ENCODE data around the gene ABCA4. TPM values are rescaled to one million over a fixed set of nuclear protein-coding genes. Genes with fewer than 3 reads are reported as not detected.

ABCA4 gene
- total RNA-seq, 1 experiment from 2014 or later = 0.11 TPM

DNA sequence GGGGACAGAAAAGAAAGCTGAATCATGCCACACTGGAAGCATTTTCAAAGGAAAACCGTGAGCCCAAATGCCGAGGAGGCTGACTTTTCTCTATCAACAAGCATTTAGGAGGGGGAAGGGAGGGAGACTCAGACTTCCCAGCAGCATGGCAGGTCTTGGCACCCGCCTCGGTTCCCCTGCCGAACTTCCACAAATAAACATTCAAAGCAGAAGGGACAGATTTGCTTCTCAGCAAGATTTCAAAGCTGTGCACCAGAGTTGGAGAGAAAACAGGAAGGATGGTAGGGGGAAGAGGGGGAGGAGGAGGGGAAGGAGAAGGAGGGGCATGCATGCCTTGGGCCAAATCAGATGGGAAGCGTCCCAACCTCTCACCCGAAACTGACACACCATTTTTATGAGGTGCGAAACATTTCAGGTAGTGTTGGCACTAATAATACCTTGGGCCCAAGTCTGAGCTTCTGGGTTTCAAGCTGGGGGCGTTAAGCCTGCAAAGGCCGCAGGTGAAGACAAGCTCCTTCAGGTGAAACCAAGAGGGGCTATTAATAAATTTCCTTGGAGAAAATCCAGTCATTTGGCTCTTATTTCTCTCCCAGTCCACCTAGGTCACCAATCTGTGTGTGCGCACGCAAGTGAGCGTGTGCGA is 26.4 kb downstream of the ABCA4 start:
- Histone ChIP-seq H3K27ac (peak overlapping the region; percentile 95), H3K36me3 (no peaks in the 10 kb centered on the region), H3K4me3 (peak overlapping the region; percentile 2; the same call in 1 of the 2 replicates), H3K4me1 (replicated peaks) (peaks cover 46% of the 10 kb centered on the region), H3K27me3 (replicated peaks) (no peaks in the 10 kb centered on the region), H3K9me3 (replicated peaks) (no peaks in the 10 kb centered on the region)
- DNase-seq (ENCODE audit: low read depth in 1 of 2, low spot score in 2 of 2) = peak; percentile 87 to 93

- no peaks in the 10 kb centered on the region for H3K36me3 ChIP-seq
- DNase-seq (ENCODE audit: low read depth in 1 of 2, low spot score in 2 of 2) = peak in 1 of 2 experiments; percentile 63
- peak overlapping the region; percentile 2; the same call in 1 of the 2 replicates for H3K4me3 ChIP-seq
- peaks cover 46% of the 10 kb centered on the region for H3K4me1 ChIP-seq (replicated peaks)
- no peaks in the 10 kb centered on the region for H3K27me3 ChIP-seq (replicated peaks)
- H3K9me3 ChIP-seq (replicated peaks) = no peaks in the 10 kb centered on the region
- H3K27ac ChIP-seq = peak overlapping the region; percentile 95
Observed at GRCh38 chr1:94093996-94094395, 27.0 kb downstream of the ABCA4 start.

DNA sequence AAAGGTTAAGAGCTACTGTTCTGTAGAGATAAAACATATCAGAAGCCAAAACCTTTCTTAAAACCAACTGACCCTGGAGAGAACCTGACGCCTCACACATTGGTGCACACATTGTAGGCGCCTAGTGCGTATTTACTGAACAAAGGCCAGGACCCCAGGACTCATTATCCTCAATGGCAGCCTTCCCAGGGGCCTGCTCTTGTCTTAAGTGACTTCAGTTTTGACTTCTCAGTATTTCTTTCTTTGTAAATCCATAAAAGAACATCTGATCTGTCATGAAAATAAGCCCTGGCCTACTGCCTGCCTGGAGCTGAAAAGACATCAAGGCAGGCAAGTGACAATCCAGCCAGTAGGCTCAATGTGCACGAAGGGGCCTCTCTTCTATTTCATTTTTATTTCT is 27.6 kb downstream of the ABCA4 start:
- Histone ChIP-seq H3K36me3 (no peaks in the 10 kb centered on the region), H3K9me3 (replicated peaks) (no peaks in the 10 kb centered on the region), H3K4me1 (replicated peaks) (peaks cover 46% of the 10 kb centered on the region), H3K27me3 (replicated peaks) (no peaks in the 10 kb centered on the region), H3K27ac (peak overlapping the region; percentile 95), H3K4me3 (no peak overlapping the region)
- DNase-seq (ENCODE audit: low read depth in 1 of 2, low spot score in 2 of 2) = no peak

DNA sequence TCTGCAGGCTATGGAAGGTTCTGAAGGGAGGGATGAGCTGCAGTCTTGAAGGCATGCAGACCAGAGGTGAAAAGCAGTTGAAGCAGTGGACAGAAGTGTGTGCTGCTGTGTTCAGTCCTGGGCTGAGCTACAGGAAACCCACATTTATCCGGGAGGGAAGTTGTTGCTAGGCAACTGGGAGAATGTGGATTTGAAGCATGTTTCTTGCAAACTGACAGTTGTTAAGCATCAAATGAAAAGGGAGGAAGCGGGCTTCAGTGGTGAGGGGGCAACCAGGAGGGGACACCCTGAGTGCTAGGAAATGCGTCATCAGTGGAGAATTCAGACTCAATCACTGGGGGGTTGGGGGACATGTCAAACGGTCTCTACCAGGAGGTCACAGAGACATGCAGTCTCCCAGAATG is 28.7 kb downstream of the ABCA4 start:
- no peaks in the 10 kb centered on the region for H3K36me3 ChIP-seq
- no peaks in the 10 kb centered on the region for H3K27me3 ChIP-seq (replicated peaks)
- peak overlapping the region; percentile 95 for H3K27ac ChIP-seq
- H3K9me3 ChIP-seq (replicated peaks) = no peaks in the 10 kb centered on the region
- H3K4me3 ChIP-seq = no peak overlapping the region
- peak; percentile 90 to 94 for DNase-seq (ENCODE audit: low read depth in 1 of 2, low spot score in 2 of 2)
- peaks cover 46% of the 10 kb centered on the region for H3K4me1 ChIP-seq (replicated peaks)

DNA sequence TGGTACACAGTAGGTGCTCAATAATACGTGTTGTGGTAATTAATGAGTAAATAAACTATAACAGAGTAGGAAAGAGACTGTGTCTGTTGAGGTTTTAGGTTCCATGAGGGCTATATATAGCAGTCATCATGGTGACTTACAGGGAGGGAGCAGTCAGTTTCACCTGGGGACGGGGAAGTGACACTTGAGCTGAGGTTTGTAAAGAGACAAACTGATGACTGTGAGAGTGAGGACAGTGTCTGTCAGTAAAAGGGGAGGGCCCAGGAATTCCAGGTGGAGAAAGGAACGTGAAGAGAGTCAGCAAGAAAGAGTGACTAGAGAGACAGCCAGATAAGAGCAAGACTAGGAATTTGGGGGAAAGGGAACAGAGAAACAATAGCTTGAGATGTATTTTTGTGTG is 30.2 kb downstream of the ABCA4 start:
- H3K4me3 ChIP-seq = no peak overlapping the region
- H3K27me3 ChIP-seq (replicated peaks) = no peaks in the 10 kb centered on the region
- H3K4me1 ChIP-seq (replicated peaks) = peaks cover 45% of the 10 kb centered on the region
- H3K27ac ChIP-seq = no peak overlapping the region
- DNase-seq (ENCODE audit: low read depth in 1 of 2, low spot score in 2 of 2) = no peak
- H3K36me3 ChIP-seq = no peaks in the 10 kb centered on the region
- H3K9me3 ChIP-seq (replicated peaks) = no peaks in the 10 kb centered on the region

DNA sequence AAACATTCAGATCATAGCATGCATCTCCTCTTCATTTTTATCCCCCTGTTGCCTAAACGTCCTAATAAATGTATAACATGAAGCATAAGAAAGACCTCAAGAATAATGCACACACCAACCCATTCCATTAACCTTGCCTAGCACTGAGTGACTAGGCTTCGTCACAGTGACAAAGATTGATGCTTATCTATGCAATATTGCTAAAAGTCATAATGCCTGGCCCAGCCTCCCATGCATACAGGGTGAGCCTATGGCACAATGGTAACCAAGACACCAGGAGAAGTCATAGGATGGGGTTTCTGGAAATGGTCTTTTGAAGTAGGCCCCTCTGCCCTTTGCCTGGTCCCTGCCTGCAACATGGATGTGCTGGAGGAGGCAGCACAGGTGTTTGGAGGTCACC is 33.8 kb downstream of the ABCA4 start:
- Histone ChIP-seq H3K36me3 (no peaks in the 10 kb centered on the region), H3K27me3 (replicated peaks) (no peaks in the 10 kb centered on the region), H3K4me3 (no peak overlapping the region), H3K9me3 (replicated peaks) (no peaks in the 10 kb centered on the region), H3K27ac (no peak overlapping the region), H3K4me1 (replicated peaks) (peaks cover 9% of the 10 kb centered on the region)
- no peak for DNase-seq (ENCODE audit: low read depth in 1 of 2, low spot score in 2 of 2)

DNA sequence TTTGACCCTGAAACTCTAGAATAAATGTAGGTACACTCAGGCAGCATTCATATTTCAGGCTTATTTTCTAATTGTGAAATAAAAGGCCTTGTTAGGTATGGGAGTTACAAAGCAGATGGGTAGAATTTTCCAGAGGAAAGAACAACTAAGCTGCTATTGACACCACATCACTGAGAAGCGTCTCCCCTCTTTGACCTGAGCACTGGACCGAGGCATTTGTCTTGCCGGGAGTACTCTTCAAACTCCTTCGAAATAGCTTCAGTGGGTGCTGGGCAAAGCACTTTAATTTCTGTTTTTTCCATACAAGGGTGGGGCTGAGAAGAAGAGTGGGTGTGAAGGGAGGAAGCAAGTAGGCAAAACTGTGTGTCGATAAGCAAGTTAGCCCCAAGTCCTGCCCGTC is 36.4 kb downstream of the ABCA4 start:
- Histone ChIP-seq H3K36me3 (no peaks in the 10 kb centered on the region), H3K4me1 (replicated peaks) (peaks cover 7% of the 10 kb centered on the region; the same call in 1 of the 2 replicates), H3K4me3 (no peak overlapping the region), H3K27me3 (replicated peaks) (no peaks in the 10 kb centered on the region), H3K9me3 (replicated peaks) (no peaks in the 10 kb centered on the region), H3K27ac (no peak overlapping the region)
- DNase-seq (ENCODE audit: low read depth in 1 of 2, low spot score in 2 of 2) = no peak

- Histone ChIP-seq H3K4me3 (no peak overlapping the region), H3K27me3 (replicated peaks) (no peaks in the 10 kb centered on the region), H3K9me3 (replicated peaks) (no peaks in the 10 kb centered on the region), H3K36me3 (no peaks in the 10 kb centered on the region), H3K27ac (no peak overlapping the region), H3K4me1 (replicated peaks) (peaks cover 10% of the 10 kb centered on the region)
- DNase-seq (ENCODE audit: low read depth in 1 of 2, low spot score in 2 of 2) = no peak
Observed at GRCh38 chr1:94084085-94084484, 36.9 kb downstream of the ABCA4 start.

- H3K9me3 ChIP-seq (replicated peaks) = no peaks in the 10 kb centered on the region
- H3K4me3 ChIP-seq = no peak overlapping the region
- DNase-seq (ENCODE audit: low read depth in 1 of 2, low spot score in 2 of 2) = no peak
- no peaks in the 10 kb centered on the region for H3K36me3 ChIP-seq
- H3K4me1 ChIP-seq (replicated peaks) = peaks cover 14% of the 10 kb centered on the region
- no peaks in the 10 kb centered on the region for H3K27me3 ChIP-seq (replicated peaks)
- H3K27ac ChIP-seq = no peak overlapping the region
Observed at GRCh38 chr1:94083681-94084080, 37.3 kb downstream of the ABCA4 start.

DNA sequence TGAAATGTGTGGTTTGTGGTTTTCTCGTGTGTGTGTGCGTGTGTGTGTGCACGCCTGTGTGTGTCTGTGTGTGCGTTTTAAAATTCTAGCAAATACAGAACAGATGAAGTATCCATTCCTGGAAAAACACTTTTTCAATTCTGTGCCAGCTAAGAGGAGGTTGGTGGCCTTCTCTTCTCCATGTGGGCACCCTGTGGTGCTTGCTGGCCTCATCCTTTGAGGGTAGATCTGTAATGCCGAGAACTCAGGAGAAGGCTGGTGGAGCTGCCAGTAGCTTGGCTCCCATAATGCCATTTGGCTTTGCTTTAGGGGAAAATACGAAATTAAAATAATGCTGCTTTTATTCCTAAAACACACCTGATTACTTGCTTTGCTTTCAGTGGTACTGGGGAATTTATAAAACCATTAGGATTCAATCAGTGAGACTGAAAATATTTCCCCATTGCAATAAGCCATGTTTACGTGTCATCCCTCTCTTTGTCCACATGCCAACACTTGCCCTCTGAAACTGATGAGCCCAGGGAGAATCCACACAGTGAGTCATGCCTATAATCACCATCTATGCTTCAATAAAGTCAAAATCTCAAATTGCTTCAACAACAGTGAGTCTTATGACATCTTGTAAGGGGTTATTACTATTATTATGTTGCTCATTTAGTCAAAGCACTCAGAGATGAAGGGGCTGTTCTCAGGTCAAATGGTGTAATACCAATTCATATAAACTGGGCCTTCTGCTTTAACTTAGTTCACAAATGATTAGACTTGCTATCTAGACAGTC is 39.2 kb downstream of the ABCA4 start:
- Histone ChIP-seq H3K36me3 (no peaks in the 10 kb centered on the region), H3K4me1 (replicated peaks) (peaks cover 16% of the 10 kb centered on the region), H3K9me3 (replicated peaks) (no peaks in the 10 kb centered on the region), H3K4me3 (no peak overlapping the region), H3K27me3 (replicated peaks) (no peaks in the 10 kb centered on the region), H3K27ac (no peak overlapping the region)
- peak in 1 of 2 experiments; percentile 15 for DNase-seq (ENCODE audit: low read depth in 1 of 2, low spot score in 2 of 2)

- Histone ChIP-seq H3K36me3 (no peaks in the 10 kb centered on the region), H3K9me3 (replicated peaks) (no peaks in the 10 kb centered on the region), H3K27me3 (replicated peaks) (no peaks in the 10 kb centered on the region), H3K4me1 (replicated peaks) (peaks cover 16% of the 10 kb centered on the region), H3K27ac (no peak overlapping the region), H3K4me3 (no peak overlapping the region)
- DNase-seq (ENCODE audit: low read depth in 1 of 2, low spot score in 2 of 2) = no peak
Observed at GRCh38 chr1:94079989-94080388, 41.0 kb downstream of the ABCA4 start.

DNA sequence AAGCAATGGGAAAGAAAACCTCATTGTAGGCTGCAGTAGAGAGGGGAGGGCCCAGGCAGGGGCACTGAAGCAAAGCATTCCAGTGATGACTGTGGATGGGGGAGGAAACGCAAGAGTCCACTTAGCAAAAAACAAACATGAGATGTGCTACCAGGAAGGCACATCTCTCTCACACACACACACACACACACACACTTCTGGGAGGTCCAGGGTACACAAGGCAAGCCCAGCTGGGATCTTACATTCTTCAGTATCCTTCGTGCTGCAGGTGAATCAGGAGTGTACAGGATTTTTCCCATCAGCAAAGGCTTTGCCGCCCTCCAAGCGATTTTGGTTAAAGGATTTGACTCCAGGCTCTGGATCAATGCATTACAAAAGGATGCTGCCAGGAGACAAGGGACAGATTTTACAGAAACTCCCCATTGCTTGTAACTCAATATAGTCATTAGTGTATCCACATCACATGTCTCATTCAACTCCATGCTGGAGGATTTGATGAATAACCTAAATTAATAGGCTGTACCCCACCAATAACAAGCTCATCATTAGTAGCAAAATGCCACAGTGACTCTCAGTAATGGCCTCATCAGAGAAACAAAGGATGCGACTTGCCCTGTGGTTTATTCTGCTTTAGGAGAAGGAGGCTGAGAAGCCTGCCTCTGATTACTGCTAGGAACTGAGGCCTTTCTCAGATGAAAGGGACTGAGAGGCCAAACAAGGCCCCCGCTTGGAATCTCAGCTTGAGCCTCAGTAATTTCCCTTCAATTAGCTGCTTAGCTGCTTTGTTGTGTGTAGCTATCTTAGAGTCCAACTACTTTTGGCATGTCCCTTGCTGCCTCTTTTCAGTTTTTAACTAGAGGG is 41.6 kb downstream of the ABCA4 start:
- Histone ChIP-seq H3K27me3 (replicated peaks) (no peaks in the 10 kb centered on the region), H3K36me3 (no peaks in the 10 kb centered on the region), H3K27ac (no peak overlapping the region), H3K4me3 (no peak overlapping the region), H3K4me1 (replicated peaks) (peaks cover 16% of the 10 kb centered on the region), H3K9me3 (replicated peaks) (no peaks in the 10 kb centered on the region)
- DNase-seq (ENCODE audit: low read depth in 1 of 2, low spot score in 2 of 2) = peak in 1 of 2 experiments; percentile 44

GRCh38 chr1:94072840-94073522 is 48.0 kb downstream of the ABCA4 start:
- H3K9me3 ChIP-seq (replicated peaks) = no peaks in the 10 kb centered on the region
- H3K27me3 ChIP-seq (replicated peaks) = no peaks in the 10 kb centered on the region
- no peaks in the 10 kb centered on the region for H3K36me3 ChIP-seq
- no peak overlapping the region for H3K27ac ChIP-seq
- H3K4me3 ChIP-seq = no peak overlapping the region
- peaks cover 26% of the 10 kb centered on the region for H3K4me1 ChIP-seq (replicated peaks)
- DNase-seq (ENCODE audit: low read depth in 1 of 2, low spot score in 2 of 2) = no peak
